Frontal cortex (tissue), 4 donors: Measurements from ENCODE around the gene GRAMD1B. TPM values are rescaled to one million over a fixed set of nuclear protein-coding genes. Genes with fewer than 3 reads are reported as not detected.

ENCODE experiments used
- DNase-seq, 2 donors: peaks; one replicate each; pipeline ENCODE4 v3.0.0; 2012; ENCODE audit warnings: low spot score in 2 of 2
- FAIRE-seq: peaks from 2 replicates; lab custom pipeline; 2012; peaks lifted over from hg19 to GRCh38; lab: Jason Lieb, UNC
- total RNA-seq: library from RNA; depleted of rRNA; stranded (reverse); fragments of >200 nt; gene quantifications from one replicate; pipeline ENCODE4 v1.2.3, GENCODE V29; 2014
- donor health status: control.
- donor health status: control.
- donor health status: control.

GRAMD1B gene
- 39.9 TPM for total RNA-seq

GRCh38 chr11:123429913-123430720 lies at the start of gene GRAMD1B:
GRAMD1B (plus strand) TSS chr11:123430269; CDS start chr11:123430793, 524 bp downstream.
- FAIRE-seq = no peak
- DNase-seq = peak; percentile 33 to 59

- FAIRE-seq (no peak), DNase-seq (no peak)
Measured at GRCh38 chr11:123381149-123381548, 48.9 kb upstream of the GRAMD1B start.

GRCh38 chr11:123381817-123382554 lies 48.1 kb upstream of the GRAMD1B start:
- FAIRE-seq (no peak), DNase-seq (no peak)

DNA sequence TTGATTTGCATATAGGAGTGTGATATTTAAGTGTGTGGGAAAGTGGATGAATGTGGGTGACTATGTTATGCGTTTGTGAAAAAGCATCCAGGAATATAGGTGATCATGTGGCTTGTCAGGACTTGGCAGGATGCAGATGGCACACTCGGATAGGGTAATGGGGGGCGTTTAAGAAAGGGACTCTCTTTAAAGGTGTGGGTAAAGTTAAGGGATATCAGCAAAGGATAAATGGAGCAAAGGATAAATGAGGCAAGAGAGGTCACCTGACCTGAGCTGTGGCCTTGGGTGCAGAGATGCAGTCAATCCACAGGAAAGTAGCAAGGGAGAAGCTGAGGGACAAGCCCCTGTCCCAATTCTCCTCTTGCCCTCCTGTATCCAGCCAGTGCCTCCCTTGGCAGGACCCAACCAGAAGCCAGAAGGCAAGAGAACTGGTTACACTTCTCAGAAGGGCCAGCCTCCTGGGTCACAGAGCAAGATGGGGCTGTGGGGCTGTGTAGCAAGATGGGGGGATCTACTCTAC lies 47.5 kb upstream of the GRAMD1B start:
- DNase-seq = no peak
- no peak for FAIRE-seq

- DNase-seq = no peak
- FAIRE-seq = no peak
Measured at GRCh38 chr11:123384116-123384515, 46.0 kb upstream of the GRAMD1B start.

GRCh38 chr11:123386796-123387510 lies 43.1 kb upstream of the GRAMD1B start:
- FAIRE-seq (no peak), DNase-seq (no peak)

DNA sequence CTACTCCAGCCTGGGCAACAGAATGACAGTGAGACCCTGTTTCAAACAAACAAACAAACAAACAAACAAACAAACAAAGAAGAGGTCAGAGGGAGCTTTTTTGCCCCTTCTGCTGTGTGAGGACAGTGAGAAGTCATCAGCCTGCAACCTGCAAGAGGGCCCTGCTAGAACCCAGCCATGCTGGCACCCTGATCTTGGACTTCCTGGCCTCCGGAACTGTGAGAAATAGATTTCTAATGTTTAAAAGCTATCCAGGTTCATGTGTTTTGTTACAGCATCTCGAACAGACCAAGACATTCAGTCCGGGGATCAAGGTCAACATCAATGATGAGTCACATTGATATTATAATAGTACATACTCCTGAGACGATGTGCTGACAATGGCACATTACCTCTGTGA lies 41.4 kb upstream of the GRAMD1B start:
- DNase-seq = no peak
- no peak for FAIRE-seq

- FAIRE-seq (no peak), DNase-seq (no peak)
Measured at GRCh38 chr11:123390146-123390545, 39.9 kb upstream of the GRAMD1B start.

DNA sequence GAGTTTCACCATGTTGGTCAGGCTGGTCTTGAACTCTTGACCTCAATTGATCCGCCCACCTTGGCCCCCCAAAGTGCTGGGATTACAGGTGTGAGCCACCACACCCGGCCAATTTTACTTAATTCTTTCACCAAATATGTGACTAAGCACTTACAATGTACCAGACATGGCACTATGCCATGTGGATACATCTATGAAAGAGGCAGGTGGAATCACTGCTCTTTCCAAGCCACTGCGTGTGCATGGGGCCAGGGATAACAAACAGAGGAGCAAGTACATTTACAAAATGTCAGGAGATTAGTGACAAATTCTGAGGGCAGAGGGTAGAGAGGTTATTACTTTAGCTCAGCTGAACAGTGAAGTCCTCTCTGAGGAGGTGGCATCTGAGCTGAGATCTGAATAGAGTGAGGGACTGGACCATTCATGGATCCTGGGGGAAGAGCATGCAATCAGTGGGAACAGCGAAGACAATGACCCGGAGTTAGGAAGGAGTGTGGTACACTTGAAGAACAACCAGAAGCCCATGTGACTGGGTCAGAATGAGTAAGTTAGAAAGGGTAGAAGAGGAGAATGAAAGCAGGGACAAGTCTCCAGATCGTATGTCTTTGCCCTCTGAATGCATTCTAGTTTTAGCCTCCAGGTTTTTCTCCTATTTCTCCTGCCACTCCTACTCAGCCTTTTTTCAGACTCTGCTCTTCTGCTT lies 38.3 kb upstream of the GRAMD1B start:
- no peak for FAIRE-seq

DNA sequence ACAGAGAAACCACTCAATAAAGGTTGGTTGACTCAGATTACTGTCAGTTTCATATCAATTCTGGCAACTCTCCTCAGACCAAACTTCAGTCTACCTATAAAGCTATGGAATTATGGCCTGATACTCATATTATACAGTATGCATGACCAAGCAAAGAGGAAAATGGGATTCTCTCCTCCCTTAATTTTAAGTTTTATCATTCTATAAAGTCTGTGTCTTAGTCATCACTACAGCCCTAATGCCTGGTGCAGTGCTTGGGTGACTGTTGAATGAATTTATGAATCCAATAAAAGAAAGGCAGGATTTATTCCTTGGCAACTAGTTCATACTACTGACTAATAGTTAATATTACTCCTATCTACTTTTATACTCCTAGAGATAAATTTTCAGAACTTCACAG lies 37.6 kb upstream of the GRAMD1B start:
- no peak for FAIRE-seq
- no peak for DNase-seq

More for the DNA sequence above, 38.3 kb upstream of the GRAMD1B start:
- no peak for DNase-seq

- FAIRE-seq = no peak
Measured at GRCh38 chr11:123392844-123393243, 37.2 kb upstream of the GRAMD1B start.

DNA sequence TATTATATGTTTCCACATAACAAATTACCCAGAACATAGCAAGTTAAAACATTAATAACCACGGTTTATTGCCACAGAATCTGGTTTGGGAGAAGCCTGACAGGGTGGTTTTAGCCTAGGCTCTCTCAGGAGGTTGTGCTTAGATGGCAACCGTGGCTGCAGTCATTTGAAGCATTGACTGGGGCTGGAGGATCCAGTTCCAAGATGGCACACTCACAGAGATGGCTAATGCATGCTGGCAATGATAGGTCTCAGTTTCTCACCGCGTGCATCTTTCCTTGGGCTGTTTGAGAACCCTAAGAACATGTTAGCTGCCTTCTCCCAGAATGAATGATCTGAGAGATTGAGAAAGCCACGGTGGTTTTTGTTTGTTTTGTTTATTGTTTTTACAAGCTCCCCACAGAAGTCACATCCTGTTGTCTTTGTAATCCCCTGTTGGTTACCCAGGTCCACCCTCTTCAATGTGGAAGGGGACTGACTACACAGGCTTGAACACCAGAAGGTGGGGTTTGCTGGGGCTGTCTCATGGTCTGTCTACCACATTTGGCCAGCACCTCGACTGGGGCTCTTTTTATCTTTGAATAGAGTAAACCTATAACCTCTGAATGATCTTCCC lies 36.6 kb upstream of the GRAMD1B start:
- no peak for FAIRE-seq
- no peak for DNase-seq

More at GRCh38 chr11:123392844-123393243, 37.2 kb upstream of the GRAMD1B start:
- no peak for DNase-seq

- FAIRE-seq (no peak), DNase-seq (no peak)
Measured at GRCh38 chr11:123404676-123405075, 25.4 kb upstream of the GRAMD1B start.

GRCh38 chr11:123405123-123405592 lies 24.9 kb upstream of the GRAMD1B start:
- DNase-seq (no peak), FAIRE-seq (no peak)

DNA sequence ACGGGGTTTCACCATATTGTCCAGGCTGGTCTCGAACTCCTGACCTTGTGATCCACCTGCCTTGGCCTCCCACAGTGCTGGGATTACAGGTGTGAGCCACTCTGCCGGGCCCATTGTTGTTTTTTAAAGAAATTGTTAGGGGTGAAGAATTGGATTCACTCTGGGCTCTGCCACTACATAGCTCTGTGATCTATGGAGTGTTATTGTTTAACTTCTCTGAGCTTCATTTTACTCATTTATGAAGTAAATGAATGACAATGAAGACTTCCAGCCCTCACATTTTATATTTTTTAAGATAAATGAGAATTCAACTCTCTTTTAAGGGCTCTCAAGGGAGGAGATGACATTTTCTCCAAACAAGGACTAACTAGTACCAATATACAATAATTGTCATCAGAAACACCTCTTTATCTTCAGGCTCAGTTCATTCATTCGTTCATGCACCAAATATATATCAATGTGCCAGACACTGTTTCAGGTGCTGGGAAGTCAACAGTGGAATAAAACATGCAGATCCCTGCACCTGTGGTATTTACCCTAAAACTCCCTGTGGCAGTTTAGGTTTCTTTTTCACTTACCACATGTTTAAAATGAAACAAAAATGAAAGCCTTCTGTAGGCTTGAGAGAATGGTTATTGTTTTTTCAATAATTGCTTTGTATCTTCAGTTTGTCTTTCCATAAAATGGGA lies 23.5 kb upstream of the GRAMD1B start:
- FAIRE-seq = no peak
- no peak for DNase-seq

GRCh38 chr11:123407130-123407995 lies 22.7 kb upstream of the GRAMD1B start:
- DNase-seq = peak in 1 of 2 donors; percentile 16
- no peak for FAIRE-seq

DNA sequence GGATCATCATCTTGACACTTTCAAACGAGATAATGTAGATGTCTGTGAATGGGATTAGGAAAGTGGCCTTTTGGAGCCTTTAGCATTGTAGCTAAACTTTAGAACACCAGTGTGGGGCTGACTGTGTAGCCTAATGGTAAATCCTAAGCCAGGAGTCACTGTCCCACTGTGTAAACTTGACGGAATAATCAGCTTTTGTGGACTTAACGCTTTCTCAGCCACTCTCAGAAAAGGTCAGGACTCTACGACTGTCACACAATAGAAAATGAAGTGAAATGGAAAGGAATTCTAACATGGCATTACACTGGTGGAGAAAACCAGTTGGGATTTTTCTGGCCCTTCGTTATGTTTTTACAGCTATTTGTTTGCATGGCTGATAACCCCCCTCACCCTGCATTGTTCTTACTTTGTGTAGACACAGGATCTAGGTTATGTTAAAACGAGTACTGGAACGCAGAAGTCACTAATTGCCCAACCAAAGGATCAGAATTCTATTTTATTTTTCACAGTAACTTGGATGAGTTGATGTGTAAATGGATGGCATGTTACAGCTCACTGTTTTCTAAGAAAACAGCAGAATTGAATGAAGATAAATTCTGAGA lies 22.0 kb upstream of the GRAMD1B start:
- DNase-seq = no peak
- no peak for FAIRE-seq
